Upper lobe of right lung (tissue), 1 donor: ENCODE results near the gene APBA2. TPM values are rescaled to one million over a fixed set of nuclear protein-coding genes. Genes with fewer than 3 reads are reported as not detected.

ENCODE experiments used
- ATAC-seq: fragments of 200-7000 bp; cut with Tn5 transposase; one replicate; pipeline ENCODE4 v1.9.1; 2020; ENCODE audit warnings: mild to moderate bottlenecking, moderate library complexity
- DNase-seq: peaks from one replicate; pipeline ENCODE4 v3.0.0-alpha.2; 2020
- H3K27ac ChIP-seq: fragments of 200-600 bp; one replicate; pipeline ENCODE4 v1.8.0; 2022
- H3K27me3 ChIP-seq: fragments of 200-600 bp; one replicate; pipeline ENCODE4 v1.8.0; 2022; ENCODE audit warnings: mild to moderate bottlenecking
- H3K36me3 ChIP-seq: fragments of 200-600 bp; one replicate; pipeline ENCODE4 v1.8.0; 2022
- H3K4me1 ChIP-seq: fragments of 200-600 bp; one replicate; pipeline ENCODE4 v1.8.0; 2022
- H3K4me3 ChIP-seq: fragments of 200-600 bp; one replicate; pipeline ENCODE4 v1.8.0; 2022; ENCODE audit warnings: mild to moderate bottlenecking
- H3K9me3 ChIP-seq: fragments of 200-600 bp; one replicate; pipeline ENCODE4 v1.8.0; 2022
- intact Hi-C: fragments of 100-400 bp; cut with DNase I; formaldehyde crosslinking; loops from one replicate; pipeline ENCODE4 v1.11.0; 2022
- total RNA-seq: library from RNA; stranded (reverse); fragmentation: NEBNext Ultra II Directional; extraction: Animal tissue kit (Norgen Biotek cat#: 25700); gene quantifications from one replicate; pipeline ENCODE4 v1.2.1, GENCODE V29; 2021
- TF ChIP-seq, protein P1 (sequence below): fragments of 200-600 bp; IDR thresholded peaks from one replicate; pipeline ENCODE4 v1.8.0; 2022; ENCODE audit warnings: antibody characterized with exemption
- donor health status: DM: no; HTN: yes; CAD: no; lungs with severe emphysema.

Gene APBA2
- total RNA-seq, 1 donor from 2014 or later: 4.2 TPM

DNA sequence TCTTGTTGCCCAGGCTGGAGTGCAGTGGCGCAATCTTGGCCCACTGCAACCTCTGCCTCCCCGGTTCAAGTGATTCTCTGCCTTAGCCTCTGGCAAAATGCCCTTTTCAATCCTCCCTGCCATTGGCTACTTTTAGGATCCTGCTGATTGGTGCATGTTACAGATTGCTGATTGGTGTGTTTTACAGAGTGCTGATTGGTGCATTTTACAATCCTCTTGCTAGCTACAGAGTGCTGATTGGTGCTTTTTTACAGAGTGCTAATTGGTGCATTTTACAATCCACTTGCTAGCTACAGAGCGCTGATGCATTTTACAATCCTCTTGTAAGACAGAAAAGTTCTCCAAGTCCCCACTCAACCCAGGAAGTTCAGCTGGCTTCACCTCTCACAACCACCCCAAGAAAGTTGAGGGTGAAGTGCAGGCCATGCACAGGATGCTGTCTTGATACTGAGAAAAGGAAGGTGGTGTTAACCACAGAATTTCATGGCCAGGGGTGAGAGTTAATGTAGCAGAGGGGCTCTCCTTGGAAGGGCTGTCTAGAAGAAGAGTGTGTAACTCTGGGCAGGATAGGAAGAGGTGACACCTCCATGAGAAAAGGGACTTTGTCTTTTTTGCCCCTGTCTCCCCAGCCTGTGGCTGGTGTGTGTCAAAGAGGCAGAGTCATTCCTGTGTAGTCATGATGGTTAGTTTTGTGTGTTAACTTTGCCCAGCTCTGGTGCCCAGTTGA is 145.9 kb downstream of the APBA2 start:
- H3K36me3 ChIP-seq: no peaks in the 10 kb centered on the region
- TF ChIP-seq, protein P1, sequence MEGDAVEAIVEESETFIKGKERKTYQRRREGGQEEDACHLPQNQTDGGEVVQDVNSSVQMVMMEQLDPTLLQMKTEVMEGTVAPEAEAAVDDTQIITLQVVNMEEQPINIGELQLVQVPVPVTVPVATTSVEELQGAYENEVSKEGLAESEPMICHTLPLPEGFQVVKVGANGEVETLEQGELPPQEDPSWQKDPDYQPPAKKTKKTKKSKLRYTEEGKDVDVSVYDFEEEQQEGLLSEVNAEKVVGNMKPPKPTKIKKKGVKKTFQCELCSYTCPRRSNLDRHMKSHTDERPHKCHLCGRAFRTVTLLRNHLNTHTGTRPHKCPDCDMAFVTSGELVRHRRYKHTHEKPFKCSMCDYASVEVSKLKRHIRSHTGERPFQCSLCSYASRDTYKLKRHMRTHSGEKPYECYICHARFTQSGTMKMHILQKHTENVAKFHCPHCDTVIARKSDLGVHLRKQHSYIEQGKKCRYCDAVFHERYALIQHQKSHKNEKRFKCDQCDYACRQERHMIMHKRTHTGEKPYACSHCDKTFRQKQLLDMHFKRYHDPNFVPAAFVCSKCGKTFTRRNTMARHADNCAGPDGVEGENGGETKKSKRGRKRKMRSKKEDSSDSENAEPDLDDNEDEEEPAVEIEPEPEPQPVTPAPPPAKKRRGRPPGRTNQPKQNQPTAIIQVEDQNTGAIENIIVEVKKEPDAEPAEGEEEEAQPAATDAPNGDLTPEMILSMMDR: no peak
- H3K9me3 ChIP-seq: no peaks in the 10 kb centered on the region
- no peaks in the 10 kb centered on the region for H3K4me1 ChIP-seq
- H3K27ac ChIP-seq: no peak overlapping the region
- intact Hi-C loops: no loop called here
- DNase-seq (no peak), ATAC-seq (peak; percentile 26)
- H3K27me3 ChIP-seq: no peaks in the 10 kb centered on the region
- no peak overlapping the region for H3K4me3 ChIP-seq

DNA sequence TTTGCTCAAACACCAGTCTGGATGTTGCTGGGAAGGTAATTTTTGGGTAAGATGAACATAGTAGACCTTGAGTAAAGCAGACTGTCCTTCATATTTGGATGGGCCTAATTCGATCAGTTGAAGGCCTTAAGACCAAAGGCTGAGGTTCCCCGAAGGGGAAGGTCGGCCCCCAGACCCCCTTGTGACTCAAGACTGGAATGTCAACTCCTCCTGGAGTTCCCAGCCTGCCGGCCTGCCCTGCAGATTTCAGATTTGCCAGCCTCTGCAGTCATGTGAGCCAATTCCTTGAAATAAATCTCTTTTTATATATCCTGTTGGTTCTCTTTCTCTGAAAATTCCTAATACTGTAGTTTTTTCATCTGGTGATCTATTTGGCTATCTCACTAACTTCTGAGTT is 146.5 kb downstream of the APBA2 start:
- intact Hi-C loops: no loop called here
- no peaks in the 10 kb centered on the region for H3K27me3 ChIP-seq
- no peak for DNase-seq

DNA sequence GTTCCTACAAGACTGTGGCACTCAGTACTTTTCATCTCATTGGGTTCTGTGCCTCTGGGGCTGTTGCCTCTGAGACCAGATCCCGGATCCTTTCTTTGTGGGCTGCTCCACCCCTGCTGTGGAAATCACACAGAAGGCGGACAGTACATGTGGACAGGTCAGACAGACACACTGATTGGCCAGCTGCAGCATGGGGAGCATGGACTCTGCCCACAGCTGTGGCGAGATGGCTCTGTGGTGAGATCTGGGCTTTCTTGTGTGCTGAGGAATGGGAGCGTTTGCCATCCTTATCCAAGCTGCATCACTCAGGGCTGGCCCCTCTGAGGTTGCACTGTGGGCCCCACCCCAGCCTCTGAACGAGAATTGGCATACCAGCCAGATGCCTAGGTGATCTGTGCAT is 147.0 kb downstream of the APBA2 start:
- intact Hi-C loops: no loop called here
- H3K4me1 ChIP-seq: no peaks in the 10 kb centered on the region
- ATAC-seq: no peak
- H3K4me3 ChIP-seq: no peak overlapping the region
- H3K9me3 ChIP-seq: no peaks in the 10 kb centered on the region
- H3K36me3 ChIP-seq: no peaks in the 10 kb centered on the region
- TF ChIP-seq, protein P1: no peak
- no peak overlapping the region for H3K27ac ChIP-seq
- H3K27me3 ChIP-seq: no peaks in the 10 kb centered on the region
- no peak for DNase-seq

More for the DNA sequence above, 146.5 kb downstream of the APBA2 start:
- H3K4me3 ChIP-seq: no peak overlapping the region
- H3K4me1 ChIP-seq: no peaks in the 10 kb centered on the region
- H3K27ac ChIP-seq: no peak overlapping the region
- no peaks in the 10 kb centered on the region for H3K36me3 ChIP-seq
- ATAC-seq: no peak
- TF ChIP-seq, protein P1: no peak
- H3K9me3 ChIP-seq: no peaks in the 10 kb centered on the region

DNA sequence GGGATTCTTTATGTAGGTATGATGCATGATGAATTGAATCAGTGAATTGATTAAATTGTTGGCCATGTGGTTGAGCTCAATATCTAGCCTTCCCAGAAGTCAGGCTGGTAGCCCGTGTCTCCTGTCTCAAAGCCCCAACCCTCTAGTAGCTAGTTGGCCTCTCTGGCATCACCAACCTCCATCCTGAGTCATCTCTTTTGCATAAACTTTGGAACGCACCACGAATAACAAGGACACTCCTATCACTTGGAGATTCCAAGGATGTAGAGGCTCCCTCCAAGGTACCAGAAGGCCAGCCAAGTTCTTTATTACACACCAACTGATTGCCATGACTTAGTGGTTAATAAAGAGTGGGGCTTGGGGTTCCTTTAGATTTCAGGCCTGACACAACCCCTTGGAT is 148.4 kb downstream of the APBA2 start:
- no peak for DNase-seq
- TF ChIP-seq, protein P1: no peak
- intact Hi-C loops: no loop called here

DNA sequence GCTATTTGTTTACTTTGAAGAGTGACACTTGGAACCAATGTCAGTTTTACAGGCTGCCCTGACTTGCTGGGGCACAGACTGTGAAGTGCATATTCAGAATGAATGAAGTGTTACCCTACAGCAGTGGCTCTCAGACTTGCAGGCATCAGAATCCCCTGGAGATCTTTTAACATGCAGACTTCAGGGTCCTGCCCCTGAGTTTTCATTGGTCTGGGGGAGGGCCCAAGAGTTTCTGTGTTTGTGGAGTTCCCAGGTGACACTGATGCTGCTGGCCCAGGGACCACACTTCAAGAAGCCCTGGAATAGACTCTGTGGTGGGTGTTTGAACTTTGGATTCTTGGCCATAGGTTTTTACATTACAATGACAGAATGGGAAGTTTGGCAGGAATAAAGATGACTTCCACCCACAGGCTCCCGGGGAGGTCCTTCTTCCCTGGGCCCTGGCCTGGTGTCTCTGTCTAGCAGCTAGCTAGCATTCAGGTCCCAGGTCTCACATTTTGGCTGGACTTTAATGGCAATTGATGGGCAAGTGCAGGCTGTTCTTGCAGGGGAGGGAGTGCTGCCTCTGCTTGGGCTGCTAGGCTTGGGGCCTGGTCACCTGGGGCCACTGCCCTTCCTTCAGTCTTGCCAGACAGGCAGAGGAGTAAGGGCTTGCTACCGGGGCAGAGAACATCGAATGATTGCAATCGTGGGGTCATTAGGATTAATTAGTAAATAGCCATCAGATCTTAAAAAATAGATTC is 149.0 kb downstream of the APBA2 start:
- Histone ChIP-seq H3K9me3 (no peaks in the 10 kb centered on the region), H3K36me3 (no peaks in the 10 kb centered on the region), H3K27me3 (no peaks in the 10 kb centered on the region), H3K4me1 (no peaks in the 10 kb centered on the region), H3K27ac (no peak overlapping the region), H3K4me3 (no peak overlapping the region)
- ATAC-seq: no peak
- TF ChIP-seq, protein P1: no peak
- DNase-seq: no peak
- intact Hi-C loops: no loop called here

More for the DNA sequence above, 148.4 kb downstream of the APBA2 start:
- Histone ChIP-seq H3K36me3 (no peaks in the 10 kb centered on the region), H3K9me3 (no peaks in the 10 kb centered on the region), H3K4me3 (no peak overlapping the region), H3K27ac (no peak overlapping the region), H3K27me3 (no peaks in the 10 kb centered on the region), H3K4me1 (no peaks in the 10 kb centered on the region)
- ATAC-seq: no peak
